NB4 (cell line): Measurements from ENCODE around the gene SLC25A11.

Source experiments
- CTCF ChIP-seq: IDR thresholded peaks from one replicate; pipeline ENCODE4 v1.5.1; 2012; ENCODE audit warnings: low read depth, low read length
- POLR2A ChIP-seq: IDR thresholded peaks from 2 replicates; pipeline ENCODE4 v1.6.1; 2011; ENCODE audit warnings: mild to moderate bottlenecking; ENCODE audit not compliant: insufficient read length; ENCODE audit errors: extremely low read depth

- TF ChIP-seq POLR2A = no peak
- TF ChIP-seq CTCF = no peak
These were observed 18.5 kb downstream of the SLC25A11 start for GRCh38 chr17:4921320-4921719.
